Kidney epithelial cell (primary cell): ENCODE results near the gene LRRC1. TPM values are rescaled to one million over a fixed set of nuclear protein-coding genes. Genes with fewer than 3 reads are reported as not detected.
"Not testable (repeated sequence)": the region's sequence is repeated elsewhere in the genome, so short reads cannot be mapped to it uniquely, and the experiment has no call there.

Experiments used
- DNase-seq: peaks from one replicate; pipeline ENCODE4 v3.0.0-alpha.2; 2010; ENCODE audit warnings: low read depth
- H3K27me3 ChIP-seq: 2 replicates; pipeline ENCODE4 v1.6.0; 2011; ENCODE audit warnings: low read length; ENCODE audit not compliant: control insufficient read depth, insufficient read depth
- H3K36me3 ChIP-seq: 2 replicates; pipeline ENCODE4 v1.5.1; 2011; ENCODE audit warnings: low read length; ENCODE audit not compliant: control insufficient read depth, insufficient read depth
- H3K4me3 ChIP-seq: 2 replicates; pipeline ENCODE4 v1.5.1; 2011; ENCODE audit warnings: low read depth, mild to moderate bottlenecking, control low read depth, low read length
- total RNA-seq: library from RNA; depleted of rRNA; stranded (reverse); fragments of >200 nt; gene quantifications from 2 replicates; pipeline ENCODE4 v1.2.3, GENCODE V29; 2015
- TF ChIP-seq, protein P1 (sequence below): IDR thresholded peaks from 2 replicates; pipeline ENCODE4 v1.5.1; 2011; ENCODE audit warnings: mild to moderate bottlenecking, moderate library complexity, low read length, control low read depth, inconsistent platforms; ENCODE audit not compliant: insufficient read depth, poor library complexity, severe bottlenecking

Gene LRRC1
- total RNA-seq, 1 donor from 2014 or later, result 8.0 TPM

DNA sequence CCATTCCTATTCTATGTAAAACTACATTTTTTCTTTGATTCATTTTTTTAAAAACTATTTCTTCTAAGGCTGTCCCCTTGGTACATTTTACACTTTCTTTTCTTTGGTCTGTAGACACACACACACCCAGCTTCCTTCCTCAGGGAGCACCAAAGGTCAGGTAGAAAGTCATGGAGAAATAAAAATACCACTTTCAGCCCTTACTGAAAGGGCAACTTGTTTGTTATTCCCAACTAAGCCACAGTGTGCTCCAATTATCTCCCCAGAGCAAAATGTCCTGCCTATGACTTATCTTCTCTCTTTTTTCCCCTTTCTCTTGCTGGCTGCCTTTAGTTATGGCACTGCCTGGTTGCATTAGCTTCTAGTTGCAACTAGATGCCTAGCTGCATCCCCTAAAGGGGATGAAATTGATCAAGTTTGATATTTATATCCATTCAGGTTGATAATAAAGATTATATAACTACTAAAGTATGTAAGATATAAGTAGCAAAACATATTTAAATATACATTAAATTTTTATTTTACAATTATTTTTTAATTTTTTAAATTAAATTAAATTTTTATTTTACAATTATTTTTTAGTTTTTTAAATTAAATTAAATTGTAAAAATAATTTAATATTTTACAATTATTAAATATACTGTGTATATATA, 21.6 kb upstream of the LRRC1 start:
- no peak overlapping the region for H3K4me3 ChIP-seq
- no peaks in the 10 kb centered on the region for H3K36me3 ChIP-seq
- no peak for DNase-seq
- TF ChIP-seq, protein P1, sequence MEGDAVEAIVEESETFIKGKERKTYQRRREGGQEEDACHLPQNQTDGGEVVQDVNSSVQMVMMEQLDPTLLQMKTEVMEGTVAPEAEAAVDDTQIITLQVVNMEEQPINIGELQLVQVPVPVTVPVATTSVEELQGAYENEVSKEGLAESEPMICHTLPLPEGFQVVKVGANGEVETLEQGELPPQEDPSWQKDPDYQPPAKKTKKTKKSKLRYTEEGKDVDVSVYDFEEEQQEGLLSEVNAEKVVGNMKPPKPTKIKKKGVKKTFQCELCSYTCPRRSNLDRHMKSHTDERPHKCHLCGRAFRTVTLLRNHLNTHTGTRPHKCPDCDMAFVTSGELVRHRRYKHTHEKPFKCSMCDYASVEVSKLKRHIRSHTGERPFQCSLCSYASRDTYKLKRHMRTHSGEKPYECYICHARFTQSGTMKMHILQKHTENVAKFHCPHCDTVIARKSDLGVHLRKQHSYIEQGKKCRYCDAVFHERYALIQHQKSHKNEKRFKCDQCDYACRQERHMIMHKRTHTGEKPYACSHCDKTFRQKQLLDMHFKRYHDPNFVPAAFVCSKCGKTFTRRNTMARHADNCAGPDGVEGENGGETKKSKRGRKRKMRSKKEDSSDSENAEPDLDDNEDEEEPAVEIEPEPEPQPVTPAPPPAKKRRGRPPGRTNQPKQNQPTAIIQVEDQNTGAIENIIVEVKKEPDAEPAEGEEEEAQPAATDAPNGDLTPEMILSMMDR, result no peak
- no peaks in the 10 kb centered on the region for H3K27me3 ChIP-seq

DNA sequence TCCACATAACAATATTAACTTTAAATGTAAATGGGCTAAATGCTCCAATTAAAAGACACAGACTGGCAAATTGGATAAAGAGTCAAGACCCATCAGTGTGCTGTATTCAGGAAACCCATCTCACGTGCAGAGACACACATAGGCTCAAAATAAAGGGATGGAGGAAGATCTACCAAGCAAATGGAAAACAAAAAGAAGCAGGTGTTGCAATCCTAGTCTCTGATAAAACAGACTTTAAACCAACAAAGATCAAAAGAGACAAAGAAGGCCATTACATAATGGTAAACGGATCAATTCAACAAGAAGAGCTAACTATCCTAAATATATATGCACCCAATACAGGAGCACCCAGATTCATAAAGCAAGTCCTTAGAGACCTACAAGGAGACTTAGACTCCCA, 18.7 kb upstream of the LRRC1 start:
- H3K4me3 ChIP-seq, H3K36me3 ChIP-seq, H3K27me3 ChIP-seq, DNase-seq: not testable (repeated sequence)

DNA sequence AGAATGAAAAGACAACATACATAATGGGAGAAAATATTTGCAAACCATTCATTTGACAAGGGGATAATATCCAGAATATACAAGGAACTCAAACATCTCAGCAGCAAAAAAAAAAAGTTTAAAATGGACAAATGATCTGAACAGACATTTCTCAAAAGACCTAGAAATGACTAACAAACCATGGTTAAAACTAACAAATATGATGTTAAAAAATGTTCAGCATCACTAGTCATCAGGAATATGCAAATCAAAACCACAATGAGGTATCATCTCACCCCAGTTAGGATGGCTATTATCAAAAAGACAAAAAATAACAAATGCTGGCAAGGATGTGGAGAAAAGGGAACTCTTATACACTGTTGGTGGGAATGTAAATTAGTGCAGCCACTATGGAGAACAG, 9.8 kb upstream of the LRRC1 start:
- DNase-seq, H3K27me3 ChIP-seq, H3K36me3 ChIP-seq: not testable (repeated sequence)

DNA sequence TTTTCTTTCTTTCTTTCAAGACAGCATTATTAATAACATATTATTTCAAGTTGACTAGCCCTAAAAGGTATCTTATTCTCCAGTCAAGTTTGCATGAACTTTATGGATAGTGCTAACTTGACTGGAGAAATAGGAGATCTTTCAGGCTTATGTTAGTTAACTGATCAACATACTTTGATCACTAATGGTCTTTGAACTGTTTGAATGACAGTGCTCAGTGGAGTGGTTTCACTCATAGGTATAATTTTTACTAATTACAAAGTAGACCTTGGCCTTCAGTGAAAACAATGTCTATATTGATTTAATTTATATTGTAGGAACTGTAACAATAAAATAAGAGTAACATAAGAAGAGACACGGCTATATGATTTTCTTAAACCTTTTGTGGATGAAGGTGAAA, 8.0 kb upstream of the LRRC1 start:
- Histone ChIP-seq H3K4me3 (no peak overlapping the region), H3K27me3 (no peaks in the 10 kb centered on the region), H3K36me3 (no peaks in the 10 kb centered on the region)
- TF ChIP-seq, protein P1, result no peak
- DNase-seq, result no peak

More for the DNA sequence above, 9.8 kb upstream of the LRRC1 start:
- H3K4me3 ChIP-seq, result not testable (repeated sequence)

DNA sequence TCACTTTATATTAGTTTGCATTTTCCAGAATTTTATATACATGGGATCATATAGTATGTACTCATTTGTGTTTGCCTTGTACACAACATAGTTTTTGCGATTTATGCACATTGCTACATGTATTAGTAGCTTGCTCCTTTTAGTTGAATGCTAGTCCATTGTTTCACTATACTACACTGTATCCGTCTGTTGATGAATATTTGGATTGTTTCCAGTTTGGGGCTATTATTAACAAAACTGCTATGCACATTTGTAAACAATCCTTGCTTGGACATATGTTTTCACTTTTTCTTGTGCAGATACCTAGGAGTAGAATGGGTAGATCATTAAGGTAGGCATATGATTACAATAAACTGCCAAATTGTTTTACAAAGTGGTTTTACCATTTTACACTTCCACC, 3.9 kb upstream of the LRRC1 start:
- H3K4me3 ChIP-seq, result no peak overlapping the region
- no peaks in the 10 kb centered on the region for H3K27me3 ChIP-seq
- TF ChIP-seq, protein P1, result no peak
- DNase-seq, result no peak
- no peaks in the 10 kb centered on the region for H3K36me3 ChIP-seq

DNA sequence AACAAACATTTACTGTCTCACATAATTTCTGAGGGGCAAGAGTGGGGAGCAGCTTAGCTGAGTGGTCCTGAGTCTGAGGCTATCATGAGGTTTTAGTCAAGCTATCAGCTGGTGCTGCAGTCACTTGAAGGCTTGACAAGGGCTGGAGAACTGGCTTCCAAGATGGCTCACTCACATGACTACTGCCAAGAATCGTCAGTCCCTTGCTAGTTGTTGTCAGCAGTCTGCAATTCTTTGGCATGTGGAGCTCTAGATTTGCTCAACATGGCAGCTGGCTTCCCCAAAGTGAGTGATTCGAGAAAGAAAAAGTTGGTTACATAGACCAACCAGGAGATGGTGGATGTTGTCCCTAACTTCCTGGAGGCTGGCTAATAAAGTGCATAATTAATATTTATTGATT, 2.8 kb upstream of the LRRC1 start:
- H3K4me3 ChIP-seq, result no peak overlapping the region
- TF ChIP-seq, protein P1, result no peak
- H3K36me3 ChIP-seq, result no peaks in the 10 kb centered on the region
- H3K27me3 ChIP-seq, result no peaks in the 10 kb centered on the region
- no peak for DNase-seq

DNA sequence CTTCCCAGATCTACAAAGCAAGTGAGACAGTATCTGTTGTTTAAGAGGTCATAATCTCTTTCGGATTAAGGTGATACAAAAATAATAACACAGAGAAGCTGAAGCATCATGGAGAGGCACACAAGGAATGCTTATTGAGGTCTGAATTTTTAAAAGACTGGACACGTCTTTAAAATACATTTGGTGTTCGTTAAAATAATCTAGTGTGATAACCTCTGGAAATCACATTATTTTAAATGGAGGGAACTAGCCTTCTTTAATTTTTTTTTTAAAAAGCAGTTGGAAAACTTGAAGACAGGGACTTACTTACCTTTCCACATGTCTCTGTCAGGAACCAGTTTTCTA, 1.9 kb upstream of the LRRC1 start:
- DNase-seq, result no peak
- no peaks in the 10 kb centered on the region for H3K36me3 ChIP-seq
- H3K27me3 ChIP-seq, result no peaks in the 10 kb centered on the region
- TF ChIP-seq, protein P1, result no peak
- peak overlapping the region; percentile 78 for H3K4me3 ChIP-seq
